Gastroesophageal sphincter (tissue), 4 donors: ENCODE data around the gene GFM1. TPM values are rescaled to one million over a fixed set of nuclear protein-coding genes. Genes with fewer than 3 reads are reported as not detected.
A peak's percentile ranks its signal among the peaks of the same experiment; 100 is the strongest.

ENCODE experiments used
- ATAC-seq: fragments of 150-250 bp; one replicate; pipeline ENCODE4 v1.9.1; 2016; ENCODE audit warnings: mild to moderate bottlenecking, moderate library complexity
- H3K27ac ChIP-seq, 4 donors: fragments of 200-600 bp; sonication (generic) in 3 of 4; 1 replicate in 3 of 4; 2 replicates in 1 of 4; pipeline ENCODE4 v1.5.1; 2016 to 2019
- H3K27me3 ChIP-seq: fragments of 200-600 bp; sonication (generic); one replicate; pipeline ENCODE4 v1.5.1; 2019
- H3K36me3 ChIP-seq, 2 donors: fragments of 200-600 bp; sonication (generic); one replicate each; pipeline ENCODE4 v1.5.1; 2019; ENCODE audit warnings: control low read depth in 1 of 2
- H3K4me1 ChIP-seq, 3 donors: fragments of 200-600 bp; sonication (generic); 1 replicate in 2 of 3; 2 replicates in 1 of 3; pipeline ENCODE4 v1.5.1; 2016 to 2019; ENCODE audit warnings: control low read depth in 2 of 3
- H3K4me3 ChIP-seq, 2 donors: fragments of 200-600 bp; sonication (generic); one replicate each; pipeline ENCODE4 v1.5.1; 2019; ENCODE audit warnings: mild to moderate bottlenecking in 1 of 2, moderate library complexity in 1 of 2
- H3K9me3 ChIP-seq, 3 donors: fragments of 200-600 bp; sonication (generic); one replicate each; pipeline ENCODE4 v1.5.1; 2017 to 2019; ENCODE audit warnings: control low read depth in 2 of 3
- CTCF ChIP-seq, 4 experiments: fragments of 200-600 bp in 2 of 4; fragments of 450-650 bp in 2 of 4; sonication (generic) in 1 of 4; IDR thresholded peaks; one replicate each; pipeline ENCODE4 v1.5.1; 2017 to 2019; ENCODE audit warnings: antibody characterized with exemption in 4 of 4, mild to moderate bottlenecking in 2 of 4, moderate library complexity in 2 of 4
- EP300 ChIP-seq: sonication (generic); formaldehyde crosslinking; IDR thresholded peaks from one replicate; pipeline ENCODE4 v1.6.1; 2017; ENCODE audit warnings: antibody characterized with exemption, mild to moderate bottlenecking
- POLR2A ChIP-seq, 2 donors: fragments of 450-650 bp; IDR thresholded peaks; one replicate each; pipeline ENCODE4 v1.6.1; 2017; ENCODE audit warnings: antibody characterized with exemption in 2 of 2, mild to moderate bottlenecking in 2 of 2, moderate library complexity in 1 of 2
- POLR2AphosphoS5 ChIP-seq: sonication (generic); formaldehyde crosslinking; IDR thresholded peaks from one replicate; pipeline ENCODE4 v1.6.1; 2017; ENCODE audit warnings: antibody characterized with exemption
- WGBS, 2 donors: methylation state at CpG; one replicate each; pipeline ENCODE4 v1.1.5; 2018; ENCODE audit warnings: low coverage in 1 of 2; 5-methylcytosine and 5-hydroxymethylcytosine counted together
- total RNA-seq, 4 donors: library from RNA; depleted of rRNA; stranded (reverse); fragments of >200 nt; gene quantifications; one replicate each; pipeline ENCODE4 v1.1.0, GENCODE V29; 2016

The GFM1 gene
- total RNA-seq: 10 to 100 TPM; 43.9 to 71.6 (median 51.4) TPM

GRCh38 chr3:158644345-158644908 is at the start of gene GFM1:
GFM1 (plus strand) TSS chr3:158644527; CDS start chr3:158644635, 108 bp downstream.
- H3K27me3 ChIP-seq: no peaks in the 10 kb centered on the region
- TF ChIP-seq EP300 (no peak), POLR2AphosphoS5 (peak; percentile 88), CTCF (IDR thresholded peaks at IDR 0.05) (peak; percentile 46 to 94 (median 78)), POLR2A (IDR thresholded peaks at IDR 0.05) (peak; percentile 44 to 65)
- peak; percentile 98 for ATAC-seq
- 0 to 2% methylated on average over 12 to 15 of the region's 42 CpGs for WGBS, 2 donors
- H3K27ac ChIP-seq: peak within 1 kb of the TSS; percentile 52 to 92 (median 88)
- H3K4me1 ChIP-seq: peaks cover 0 to 32% (median 6%) of the 10 kb centered on the region in 3 donors
- H3K36me3 ChIP-seq: peaks cover 0 to 27% of the 10 kb centered on the region in 2 donors
- H3K4me3 ChIP-seq: peak within 1 kb of the TSS; percentile 72 to 83
- no peaks in the 10 kb centered on the region for H3K9me3 ChIP-seq

GRCh38 chr3:158600787-158601186 is 43.5 kb upstream of the GFM1 start:
- Histone ChIP-seq H3K27me3 (no peaks in the 10 kb centered on the region), H3K27ac (no peak overlapping the region), H3K4me3 (no peak overlapping the region), H3K36me3 (peaks cover 0 to 68% of the 10 kb centered on the region in 2 donors), H3K9me3 (no peaks in the 10 kb centered on the region), H3K4me1 (no peaks in the 10 kb centered on the region)
- TF ChIP-seq POLR2AphosphoS5 (no peak), POLR2A (IDR thresholded peaks at IDR 0.05) (no peak), EP300 (no peak), CTCF (IDR thresholded peaks at IDR 0.05) (no peak)
- 86 to 100% methylated on average over 1 to 2 of the region's 2 CpGs for WGBS, 2 donors
- no peak for ATAC-seq

- H3K4me1 ChIP-seq: no peaks in the 10 kb centered on the region
- H3K36me3 ChIP-seq: peaks cover 0 to 68% of the 10 kb centered on the region in 2 donors
- H3K4me3 ChIP-seq: no peak overlapping the region
- no peak for ATAC-seq
- TF ChIP-seq EP300 (no peak), CTCF (IDR thresholded peaks at IDR 0.05) (no peak), POLR2AphosphoS5 (no peak), POLR2A (IDR thresholded peaks at IDR 0.05) (no peak)
- no peaks in the 10 kb centered on the region for H3K9me3 ChIP-seq
- H3K27me3 ChIP-seq: no peaks in the 10 kb centered on the region
- H3K27ac ChIP-seq: no peak overlapping the region
These were observed 42.1 kb upstream of the GFM1 start for GRCh38 chr3:158602227-158602626.

- no peak overlapping the region for H3K27ac ChIP-seq
- 54 to 100% methylated on average over 1 of the region's 1 CpG for WGBS, 2 donors
- peaks cover 0 to 18% (median 0%) of the 10 kb centered on the region in 3 donors for H3K9me3 ChIP-seq
- no peaks in the 10 kb centered on the region for H3K4me1 ChIP-seq
- H3K27me3 ChIP-seq: no peaks in the 10 kb centered on the region
- ATAC-seq: no peak
- TF ChIP-seq POLR2A (IDR thresholded peaks at IDR 0.05): no peak
- H3K4me3 ChIP-seq: no peak overlapping the region
- H3K36me3 ChIP-seq: no peaks in the 10 kb centered on the region
These were observed 26.1 kb upstream of the GFM1 start for GRCh38 chr3:158617982-158618875.

- TF ChIP-seq CTCF (IDR thresholded peaks at IDR 0.05) (no peak), POLR2A (IDR thresholded peaks at IDR 0.05) (no peak), POLR2AphosphoS5 (no peak), EP300 (no peak)
- Histone ChIP-seq H3K36me3 (no peaks in the 10 kb centered on the region), H3K27ac (no peak overlapping the region), H3K4me1 (no peaks in the 10 kb centered on the region), H3K4me3 (no peak overlapping the region), H3K27me3 (no peaks in the 10 kb centered on the region), H3K9me3 (peaks cover 0 to 11% (median 0%) of the 10 kb centered on the region in 3 donors)
- ATAC-seq: no peak
- 0 to 100% methylated on average over 1 of the region's 1 CpG for WGBS, 2 donors
These were observed 18.4 kb upstream of the GFM1 start for GRCh38 chr3:158625881-158626280.
